Uterus (tissue), 2 donors: ENCODE measurements around the gene FRAT2.

Source experiments
- POLR2A ChIP-seq, 2 donors: fragments of 450-650 bp; IDR thresholded peaks; one replicate each; pipeline ENCODE4 v1.6.1; 2016; ENCODE audit warnings: antibody characterized with exemption in 2 of 2, mild to moderate bottlenecking in 1 of 2, moderate library complexity in 1 of 2
- TF ChIP-seq, protein P1 (sequence below), 4 experiments: fragments of 200-600 bp in 2 of 4; fragments of 450-650 bp in 2 of 4; sonication (generic) in 2 of 4; IDR thresholded peaks; one replicate each; pipeline ENCODE4 v1.5.1; 2016 to 2019; ENCODE audit warnings: antibody characterized with exemption in 4 of 4, mild to moderate bottlenecking in 2 of 4, moderate library complexity in 1 of 4

GRCh38 chr10:97292862-97293198 is 41.7 kb downstream of the FRAT2 start:
- TF ChIP-seq, protein P1, sequence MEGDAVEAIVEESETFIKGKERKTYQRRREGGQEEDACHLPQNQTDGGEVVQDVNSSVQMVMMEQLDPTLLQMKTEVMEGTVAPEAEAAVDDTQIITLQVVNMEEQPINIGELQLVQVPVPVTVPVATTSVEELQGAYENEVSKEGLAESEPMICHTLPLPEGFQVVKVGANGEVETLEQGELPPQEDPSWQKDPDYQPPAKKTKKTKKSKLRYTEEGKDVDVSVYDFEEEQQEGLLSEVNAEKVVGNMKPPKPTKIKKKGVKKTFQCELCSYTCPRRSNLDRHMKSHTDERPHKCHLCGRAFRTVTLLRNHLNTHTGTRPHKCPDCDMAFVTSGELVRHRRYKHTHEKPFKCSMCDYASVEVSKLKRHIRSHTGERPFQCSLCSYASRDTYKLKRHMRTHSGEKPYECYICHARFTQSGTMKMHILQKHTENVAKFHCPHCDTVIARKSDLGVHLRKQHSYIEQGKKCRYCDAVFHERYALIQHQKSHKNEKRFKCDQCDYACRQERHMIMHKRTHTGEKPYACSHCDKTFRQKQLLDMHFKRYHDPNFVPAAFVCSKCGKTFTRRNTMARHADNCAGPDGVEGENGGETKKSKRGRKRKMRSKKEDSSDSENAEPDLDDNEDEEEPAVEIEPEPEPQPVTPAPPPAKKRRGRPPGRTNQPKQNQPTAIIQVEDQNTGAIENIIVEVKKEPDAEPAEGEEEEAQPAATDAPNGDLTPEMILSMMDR (IDR thresholded peaks at IDR 0.05), result no peak
- no peak for TF ChIP-seq POLR2A (IDR thresholded peaks at IDR 0.05)
